ENCODE results near the gene EFCAB8.

EFCAB8 gene

DNA sequence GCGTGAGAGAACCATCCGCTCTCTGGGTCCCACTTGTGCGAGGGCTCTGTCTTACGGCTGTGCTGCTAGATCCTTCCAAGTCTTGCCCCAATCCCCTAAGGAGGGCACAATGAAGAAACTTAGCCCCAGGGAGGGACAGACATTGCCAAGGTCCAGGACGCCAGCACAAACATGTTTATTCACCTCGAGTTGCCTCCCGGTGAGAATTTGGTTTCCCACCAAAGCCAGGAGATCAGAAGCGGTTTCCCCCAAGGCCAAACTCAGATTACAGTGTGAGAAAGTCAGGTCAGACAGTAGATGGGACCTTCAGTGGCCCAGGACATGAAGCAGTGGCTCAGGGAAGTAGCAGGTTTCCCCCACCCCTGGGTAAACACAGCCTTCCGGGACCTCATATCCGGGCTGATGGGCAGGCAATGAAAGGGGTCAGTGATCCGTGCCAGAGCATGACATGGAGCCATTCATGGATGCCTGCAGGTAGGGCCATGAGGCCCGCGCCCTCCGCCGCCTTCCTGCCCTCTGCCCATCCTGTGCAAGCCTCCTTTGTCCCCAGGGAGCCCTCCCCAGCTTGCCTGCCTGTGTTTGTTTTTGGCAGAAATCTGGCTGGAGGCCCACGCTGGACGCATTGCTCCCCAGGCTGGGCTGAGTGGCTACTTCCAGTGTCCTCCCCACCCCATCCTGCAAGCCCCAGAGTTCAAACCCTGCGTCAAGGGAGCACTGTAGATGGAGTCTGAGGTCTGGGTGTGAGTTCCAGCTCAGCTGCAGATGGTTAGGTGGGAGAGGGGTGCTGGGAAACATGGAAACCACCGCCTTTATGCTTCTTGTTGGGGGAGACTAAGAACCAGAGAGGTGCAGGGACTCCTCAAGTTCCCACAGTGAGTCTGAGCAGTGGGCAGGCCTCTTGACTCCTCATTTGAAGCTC is 150.8 kb downstream of the EFCAB8 start:
- no peak for DNase-seq

GRCh38 chr20:33010133-33010504 is 151.4 kb downstream of the EFCAB8 start:
- DNase-seq: no peak

DNA sequence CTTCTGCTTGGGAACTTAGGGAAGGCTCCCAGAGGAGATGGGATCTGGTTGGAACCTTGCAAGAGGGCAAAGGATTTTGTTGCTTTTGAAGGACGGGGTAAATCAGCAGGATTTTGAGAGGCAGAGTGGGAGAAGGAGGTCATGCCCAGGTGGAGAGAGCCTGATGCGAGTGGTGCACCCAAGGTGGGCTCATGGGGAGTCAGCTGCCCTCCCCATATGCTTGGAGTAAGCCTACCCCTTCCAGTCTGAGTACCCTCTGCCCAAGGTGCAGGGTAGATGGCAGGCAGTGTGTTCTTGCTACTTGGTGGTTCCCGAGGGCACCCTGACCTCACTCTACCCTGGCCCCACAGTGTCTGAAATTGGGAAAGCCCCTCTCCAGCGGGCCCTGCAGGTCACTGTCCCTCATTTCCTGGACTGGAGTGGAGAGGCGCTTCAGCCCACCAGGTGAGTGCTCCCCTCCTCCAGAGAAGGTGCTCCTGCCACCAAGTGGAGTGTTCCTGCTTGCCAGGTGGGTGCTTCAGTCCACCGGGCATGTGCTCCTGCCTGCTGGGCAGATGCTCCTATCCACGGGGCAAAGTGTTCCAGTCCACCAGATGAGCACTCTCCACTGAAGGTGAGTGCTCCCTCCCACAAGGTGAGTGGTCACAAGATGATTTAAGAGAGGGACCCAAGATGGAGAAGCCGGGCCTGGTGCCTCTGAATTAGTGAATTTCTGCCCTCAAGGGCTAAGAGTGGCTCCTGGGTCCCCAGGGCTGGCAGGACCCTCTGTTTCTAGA is 152.1 kb downstream of the EFCAB8 start:
- no peak for DNase-seq
